Astrocyte of the cerebellum (primary cell): ENCODE data around the gene PCNX3.
A peak's percentile ranks its signal among the peaks of the same experiment; 100 is the strongest.

Experiments used
- DNase-seq: peaks from one replicate; pipeline ENCODE4 v3.0.0-alpha.2; 2011; ENCODE audit warnings: low read depth
- H3K4me3 ChIP-seq: 2 replicates; pipeline ENCODE4 v1.5.1; 2011; ENCODE audit warnings: mild to moderate bottlenecking, low read depth, low read length, moderate library complexity
- CTCF ChIP-seq: IDR thresholded peaks from 2 replicates; pipeline ENCODE4 v1.5.1; 2012; ENCODE audit warnings: low read length, low read depth, moderate library complexity, mild to moderate bottlenecking; ENCODE audit errors: missing control alignments
- in situ Hi-C: cut with HindIII; loops from 2 replicates; pipeline ENCODE4 v1.10.0; 2017; ENCODE audit warnings: low sequenced_read_pairs

Gene PCNX3

GRCh38 chr11:65615950-65616574 lies 486 bp downstream of the PCNX3 start:
- no peak for DNase-seq
- TF ChIP-seq CTCF: no peak
- in situ Hi-C loops: no loop called here
- H3K4me3 ChIP-seq: peak overlapping the region; percentile 74

- H3K4me3 ChIP-seq: peak overlapping the region; percentile 74
- in situ Hi-C loops: no loop called here
- DNase-seq: no peak
- no peak for TF ChIP-seq CTCF
Observed at GRCh38 chr11:65616575-65617001, 1.0 kb downstream of the PCNX3 start.

GRCh38 chr11:65617136-65617850 lies 1.7 kb downstream of the PCNX3 start:
- TF ChIP-seq CTCF: no peak
- peak overlapping the region; percentile 74 for H3K4me3 ChIP-seq
- in situ Hi-C loops: no loop called here

GRCh38 chr11:65617990-65618751 lies 2.6 kb downstream of the PCNX3 start:
- DNase-seq: no peak

More at GRCh38 chr11:65617136-65617850, 1.7 kb downstream of the PCNX3 start:
- no peak for DNase-seq

GRCh38 chr11:65618763-65619162 lies 3.2 kb downstream of the PCNX3 start:
- in situ Hi-C loops: no loop called here

More at GRCh38 chr11:65617990-65618751, 2.6 kb downstream of the PCNX3 start:
- TF ChIP-seq CTCF: no peak
- in situ Hi-C loops: no loop called here
- H3K4me3 ChIP-seq: no peak overlapping the region

More at GRCh38 chr11:65618763-65619162, 3.2 kb downstream of the PCNX3 start:
- H3K4me3 ChIP-seq: no peak overlapping the region
- no peak for DNase-seq
- TF ChIP-seq CTCF: no peak
